H1 (cell line): ENCODE results near the gene ITLN1. TPM values are rescaled to one million over a fixed set of nuclear protein-coding genes. Genes with fewer than 3 reads are reported as not detected.

Source experiments
- CHD7 ChIP-seq: fragments of 300-600 bp; sonication (generic); IDR thresholded peaks from 2 replicates; pipeline ENCODE4 v1.7.1; 2012; ENCODE audit warnings: low read length, moderate library complexity, mild to moderate bottlenecking, inconsistent platforms; ENCODE audit not compliant: insufficient replicate concordance
- FOSL1 ChIP-seq: IDR thresholded peaks from 2 replicates; pipeline ENCODE4 v1.6.1; 2011; ENCODE audit warnings: mild to moderate bottlenecking, low read depth, low read length, moderate library complexity; ENCODE audit not compliant: insufficient read depth
- RBBP5 ChIP-seq: IDR thresholded peaks from 2 replicates; pipeline ENCODE4 v1.7.1; 2012; ENCODE audit warnings: low read depth, mild to moderate bottlenecking, inconsistent platforms, low read length, moderate library complexity, borderline replicate concordance
- RXRA ChIP-seq: IDR thresholded peaks from 2 replicates; pipeline ENCODE4 v1.6.1; 2011; ENCODE audit warnings: low read depth, mild to moderate bottlenecking, low read length, moderate library complexity; ENCODE audit not compliant: insufficient read depth
- YY1 ChIP-seq: IDR thresholded peaks from 2 replicates; pipeline ENCODE4 v1.6.1; 2011; ENCODE audit warnings: low read depth, mild to moderate bottlenecking, low read length
- polyA plus RNA-seq, 7 experiments: library from polyadenylated mRNA; depleted of rRNA in 3 of 7; stranded (reverse) in 5 of 7; unstranded in 2 of 7; fragments of >200 nt in 5 of 7; fragments of 200-250 nt in 2 of 7; gene quantifications; 1 replicate in 5 of 7; 2 replicates in 1 of 7; 4 replicates in 1 of 7; pipeline versions ENCODE4 v1.2.1 to v1.2.3, GENCODE V29; 2011 to 2013; ENCODE audit warnings: missing spikeins in 2 of 7, mixed read lengths in 2 of 7
- total RNA-seq: library from RNA; stranded (reverse); fragmentation: NEBNext Ultra II Directional; extraction: Animal tissue kit (Norgen Biotek cat#: 25700); gene quantifications from 2 replicates; pipeline ENCODE4 v1.2.1, GENCODE V29; 2021

ITLN1 gene
- total and polyA plus RNA-seq, 2 of the 8 experiments (the other 6 are each of a cell fraction or from before 2014, with no cell fraction given): not detected

- TF ChIP-seq RBBP5: no peak
- TF ChIP-seq CHD7: no peak
- no peak for TF ChIP-seq RXRA
- TF ChIP-seq FOSL1: no peak
- TF ChIP-seq YY1: no peak
Measured at GRCh38 chr1:160891474-160891873, 6.5 kb upstream of the ITLN1 start (continued).
